Measurements from ENCODE around the gene RNF113B.

RNF113B gene

GRCh38 chr13:98189841-98190505, 12.9 kb upstream of the RNF113B start:
- Histone ChIP-seq H3K9ac (ENCODE audit: low read depth, low read length) (no peak overlapping the region), H3K27ac (ENCODE audit: low read depth, low read length) (no peak overlapping the region), H3K9me3 (ENCODE audit: insufficient read depth, low read depth, low read length) (no peaks in the 10 kb centered on the region), H3K36me3 (ENCODE audit: insufficient read depth, low read length) (no peaks in the 10 kb centered on the region), H3K4me1 (ENCODE audit: insufficient read depth, low read length) (peaks cover 18% of the 10 kb centered on the region; the same call in 1 of the 2 replicates), H3K4me3 (ENCODE audit: low read length) (no peak overlapping the region), H3K27me3 (ENCODE audit: insufficient read depth, low read length) (no peaks in the 10 kb centered on the region)
- 94% methylated on average over 2 of the region's 4 CpGs for WGBS

DNA sequence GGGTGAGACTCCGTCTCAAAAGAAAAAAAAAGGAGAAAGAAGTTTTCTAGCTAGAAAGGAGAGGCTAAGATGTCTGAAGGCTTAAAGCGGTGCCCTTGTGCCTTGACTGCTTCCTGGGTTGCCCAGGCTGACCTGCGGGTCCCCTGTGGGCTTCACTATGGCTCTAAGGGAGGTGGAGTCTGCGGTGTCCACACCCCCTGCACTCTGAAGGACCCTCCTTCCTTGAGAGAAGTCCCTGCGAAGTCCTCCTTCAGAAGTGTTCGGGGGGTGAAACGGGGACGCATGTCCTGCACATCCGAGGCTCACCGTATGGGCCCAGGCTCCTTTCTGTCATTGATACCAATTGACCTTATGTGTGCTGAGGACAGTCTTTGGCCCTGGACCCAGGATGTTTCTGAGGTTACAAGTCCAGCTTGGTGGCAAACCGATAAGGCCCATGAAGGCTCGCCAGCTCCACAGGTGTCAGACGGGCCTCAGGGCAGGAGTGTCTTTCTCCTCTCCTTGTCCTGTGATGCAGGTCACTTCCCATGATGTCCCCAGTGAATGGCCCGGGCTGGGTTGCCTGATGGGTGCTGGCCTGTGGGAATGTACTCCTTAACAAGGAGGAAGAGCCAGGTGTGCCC, 11.6 kb upstream of the RNF113B start:
- Histone ChIP-seq H3K27me3 (ENCODE audit: insufficient read depth, low read length) (no peaks in the 10 kb centered on the region), H3K4me3 (ENCODE audit: low read length) (no peak overlapping the region), H3K9ac (ENCODE audit: low read depth, low read length) (no peak overlapping the region), H3K9me3 (ENCODE audit: insufficient read depth, low read depth, low read length) (no peaks in the 10 kb centered on the region), H3K27ac (ENCODE audit: low read depth, low read length) (no peak overlapping the region), H3K4me1 (ENCODE audit: insufficient read depth, low read length) (peaks cover 16% of the 10 kb centered on the region; the same call in 1 of the 2 replicates), H3K36me3 (ENCODE audit: insufficient read depth, low read length) (no peaks in the 10 kb centered on the region)
- 93% methylated on average over 14 of the region's 14 CpGs for WGBS

DNA sequence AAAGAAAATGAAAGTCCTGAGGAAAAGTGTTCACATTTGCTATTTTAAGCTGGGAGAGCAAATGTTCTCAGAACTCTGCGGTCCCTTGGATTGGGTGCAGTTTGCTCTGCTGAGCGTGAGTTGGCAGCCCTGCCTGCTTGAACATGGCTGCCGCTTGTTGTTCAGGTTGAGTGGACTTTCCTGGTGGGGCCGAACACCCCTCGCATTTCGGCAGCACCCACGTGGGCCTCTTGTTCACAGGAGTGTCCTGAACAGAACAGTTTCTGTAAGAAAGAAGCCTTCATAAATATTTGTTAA, 10.8 kb upstream of the RNF113B start:
- no peak overlapping the region for H3K9ac ChIP-seq (ENCODE audit: low read depth, low read length)
- 95% methylated on average over 7 of the region's 7 CpGs for WGBS
- H3K27me3 ChIP-seq (ENCODE audit: insufficient read depth, low read length): no peaks in the 10 kb centered on the region
- H3K4me3 ChIP-seq (ENCODE audit: low read length): no peak overlapping the region
- H3K4me1 ChIP-seq (ENCODE audit: insufficient read depth, low read length): peaks cover 20% of the 10 kb centered on the region; the same call in 1 of the 2 replicates
- H3K9me3 ChIP-seq (ENCODE audit: insufficient read depth, low read depth, low read length): no peaks in the 10 kb centered on the region
- no peak overlapping the region for H3K27ac ChIP-seq (ENCODE audit: low read depth, low read length)
- no peaks in the 10 kb centered on the region for H3K36me3 ChIP-seq (ENCODE audit: insufficient read depth, low read length)

- Histone ChIP-seq H3K27me3 (ENCODE audit: insufficient read depth, low read length) (no peaks in the 10 kb centered on the region), H3K9ac (ENCODE audit: low read depth, low read length) (no peak overlapping the region), H3K4me1 (ENCODE audit: insufficient read depth, low read length) (peaks cover 20% of the 10 kb centered on the region; the same call in 1 of the 2 replicates), H3K9me3 (ENCODE audit: insufficient read depth, low read depth, low read length) (no peaks in the 10 kb centered on the region), H3K4me3 (ENCODE audit: low read length) (no peak overlapping the region), H3K27ac (ENCODE audit: low read depth, low read length) (no peak overlapping the region), H3K36me3 (ENCODE audit: insufficient read depth, low read length) (no peaks in the 10 kb centered on the region)
- WGBS: 83% methylated on average over 4 of the region's 4 CpGs
These were observed 10.3 kb upstream of the RNF113B start for GRCh38 chr13:98187155-98187964.

DNA sequence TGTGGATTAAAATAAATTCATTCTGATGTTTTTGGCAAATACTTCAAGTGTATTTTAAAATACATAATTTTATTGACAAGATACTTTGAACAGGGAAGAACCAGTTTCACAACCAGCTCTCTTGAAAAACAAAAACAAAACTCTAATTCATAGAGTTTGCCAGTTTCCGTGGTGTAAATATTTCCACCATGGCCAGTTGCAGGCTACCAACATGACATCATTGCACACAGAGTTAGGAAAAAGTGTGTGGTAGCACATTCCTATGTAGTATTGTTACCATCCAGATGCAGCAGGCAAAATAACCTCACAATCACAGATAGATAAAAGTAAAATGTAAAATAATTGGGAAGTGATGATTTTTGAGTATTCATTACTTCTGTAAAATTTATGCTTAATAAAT, 7.7 kb upstream of the RNF113B start:
- Histone ChIP-seq H3K9ac (ENCODE audit: low read depth, low read length) (no peak overlapping the region), H3K27me3 (ENCODE audit: insufficient read depth, low read length) (no peaks in the 10 kb centered on the region), H3K36me3 (ENCODE audit: insufficient read depth, low read length) (no peaks in the 10 kb centered on the region), H3K9me3 (ENCODE audit: insufficient read depth, low read depth, low read length) (no peaks in the 10 kb centered on the region), H3K27ac (ENCODE audit: low read depth, low read length) (no peak overlapping the region), H3K4me3 (ENCODE audit: low read length) (no peak overlapping the region), H3K4me1 (ENCODE audit: insufficient read depth, low read length) (peaks cover 15% of the 10 kb centered on the region; the same call in 1 of the 2 replicates)
- 93% methylated on average over 1 of the region's 1 CpG for WGBS

DNA sequence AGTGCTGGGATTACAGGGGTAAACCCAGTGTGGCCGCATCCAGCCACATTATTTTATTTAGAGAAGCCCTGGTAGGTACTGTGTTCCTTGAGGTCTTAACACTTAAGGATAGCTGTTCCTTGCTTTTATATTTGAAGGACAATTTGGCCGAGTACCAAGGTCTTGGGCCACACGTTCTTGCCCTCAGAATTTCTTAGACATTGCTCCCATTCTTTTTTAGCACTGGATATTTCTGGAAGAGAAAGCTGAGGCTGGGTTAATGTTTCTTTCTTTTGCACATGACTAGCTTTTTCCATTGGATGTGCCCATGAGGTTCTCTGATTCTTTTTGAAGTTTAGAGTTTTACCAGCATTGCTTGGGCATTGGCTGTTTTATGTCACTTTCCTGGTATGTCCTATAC, 5.5 kb upstream of the RNF113B start:
- H3K36me3 ChIP-seq (ENCODE audit: insufficient read depth, low read length): no peaks in the 10 kb centered on the region
- no peak overlapping the region for H3K27ac ChIP-seq (ENCODE audit: low read depth, low read length)
- WGBS: 96% methylated on average over 3 of the region's 3 CpGs
- H3K9ac ChIP-seq (ENCODE audit: low read depth, low read length): no peak overlapping the region
- no peaks in the 10 kb centered on the region for H3K27me3 ChIP-seq (ENCODE audit: insufficient read depth, low read length)
- H3K9me3 ChIP-seq (ENCODE audit: insufficient read depth, low read depth, low read length): no peaks in the 10 kb centered on the region
- peaks cover 18% of the 10 kb centered on the region; the same call in 1 of the 2 replicates for H3K4me1 ChIP-seq (ENCODE audit: insufficient read depth, low read length)
- H3K4me3 ChIP-seq (ENCODE audit: low read length): no peak overlapping the region

- 94% methylated on average over 4 of the region's 4 CpGs for WGBS
- H3K9me3 ChIP-seq (ENCODE audit: insufficient read depth, low read depth, low read length): no peaks in the 10 kb centered on the region
- H3K27me3 ChIP-seq (ENCODE audit: insufficient read depth, low read length): no peaks in the 10 kb centered on the region
- no peak overlapping the region for H3K27ac ChIP-seq (ENCODE audit: low read depth, low read length)
- no peaks in the 10 kb centered on the region for H3K36me3 ChIP-seq (ENCODE audit: insufficient read depth, low read length)
- H3K9ac ChIP-seq (ENCODE audit: low read depth, low read length): no peak overlapping the region
- H3K4me3 ChIP-seq (ENCODE audit: low read length): no peak overlapping the region
- H3K4me1 ChIP-seq (ENCODE audit: insufficient read depth, low read length): peaks cover 18% of the 10 kb centered on the region; the same call in 1 of the 2 replicates
These were observed 5.1 kb upstream of the RNF113B start for GRCh38 chr13:98182153-98182552.

DNA sequence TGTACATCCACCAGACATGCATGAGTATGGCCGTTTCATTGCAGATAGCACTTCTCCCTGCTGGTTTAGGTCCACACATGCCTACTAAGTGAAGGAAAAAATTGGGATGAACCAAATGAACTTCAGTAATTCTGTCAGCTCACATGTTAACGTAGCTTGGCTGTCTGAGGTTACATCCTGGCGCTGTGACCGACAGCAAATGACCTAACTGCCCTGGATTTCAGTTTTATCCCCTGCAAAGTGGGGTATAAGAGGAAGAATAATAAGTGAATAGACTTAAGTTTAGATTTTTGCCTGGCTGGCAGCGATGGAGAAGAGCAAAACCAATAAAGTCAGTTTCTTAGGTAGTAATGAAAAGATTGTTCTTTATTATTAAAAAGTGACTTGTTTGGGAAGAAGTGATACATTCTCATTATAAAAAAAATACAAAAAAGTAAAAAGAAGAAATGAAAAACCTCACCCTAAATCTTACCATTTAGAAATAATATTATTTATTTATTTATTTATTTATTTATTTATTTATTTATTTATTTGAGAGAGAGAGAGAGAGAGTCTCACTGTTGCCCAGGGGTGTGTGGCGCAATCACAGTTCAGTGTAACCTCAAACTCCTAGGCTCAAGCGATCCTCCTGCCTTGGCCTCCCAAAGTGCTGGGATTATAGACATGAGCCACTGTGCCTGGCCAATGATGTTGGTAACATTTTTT, 4.2 kb upstream of the RNF113B start:
- H3K27ac ChIP-seq (ENCODE audit: low read depth, low read length): no peak overlapping the region
- no peaks in the 10 kb centered on the region for H3K27me3 ChIP-seq (ENCODE audit: insufficient read depth, low read length)
- H3K9ac ChIP-seq (ENCODE audit: low read depth, low read length): no peak overlapping the region
- no peaks in the 10 kb centered on the region for H3K36me3 ChIP-seq (ENCODE audit: insufficient read depth, low read length)
- no peak overlapping the region for H3K4me3 ChIP-seq (ENCODE audit: low read length)
- H3K9me3 ChIP-seq (ENCODE audit: insufficient read depth, low read depth, low read length): no peaks in the 10 kb centered on the region
- WGBS: 92% methylated on average over 7 of the region's 7 CpGs
- H3K4me1 ChIP-seq (ENCODE audit: insufficient read depth, low read length): peaks cover 18% of the 10 kb centered on the region; the same call in 1 of the 2 replicates

GRCh38 chr13:98180092-98180491, 3.0 kb upstream of the RNF113B start:
- Histone ChIP-seq H3K36me3 (ENCODE audit: insufficient read depth, low read length) (no peaks in the 10 kb centered on the region), H3K27ac (ENCODE audit: low read depth, low read length) (no peak overlapping the region), H3K4me3 (ENCODE audit: low read length) (no peak overlapping the region), H3K9ac (ENCODE audit: low read depth, low read length) (no peak overlapping the region), H3K27me3 (ENCODE audit: insufficient read depth, low read length) (no peaks in the 10 kb centered on the region), H3K4me1 (ENCODE audit: insufficient read depth, low read length) (peaks cover 18% of the 10 kb centered on the region; the same call in 1 of the 2 replicates), H3K9me3 (ENCODE audit: insufficient read depth, low read depth, low read length) (no peaks in the 10 kb centered on the region)
- WGBS: 86% methylated on average over 3 of the region's 3 CpGs

- no peak overlapping the region for H3K27ac ChIP-seq (ENCODE audit: low read depth, low read length)
- H3K9me3 ChIP-seq (ENCODE audit: insufficient read depth, low read depth, low read length): no peaks in the 10 kb centered on the region
- no peaks in the 10 kb centered on the region for H3K36me3 ChIP-seq (ENCODE audit: insufficient read depth, low read length)
- no peak overlapping the region for H3K4me3 ChIP-seq (ENCODE audit: low read length)
- H3K4me1 ChIP-seq (ENCODE audit: insufficient read depth, low read length): peaks cover 43% of the 10 kb centered on the region
- H3K27me3 ChIP-seq (ENCODE audit: insufficient read depth, low read length): no peaks in the 10 kb centered on the region
- 94% methylated on average over 3 of the region's 3 CpGs for WGBS
- no peak overlapping the region for H3K9ac ChIP-seq (ENCODE audit: low read depth, low read length)
These were observed 1.2 kb downstream of the RNF113B start for GRCh38 chr13:98175823-98176222.

GRCh38 chr13:98175043-98175442, 2.0 kb downstream of the RNF113B start:
- Histone ChIP-seq H3K4me1 (ENCODE audit: insufficient read depth, low read length) (peaks cover 44% of the 10 kb centered on the region), H3K36me3 (ENCODE audit: insufficient read depth, low read length) (no peaks in the 10 kb centered on the region), H3K9me3 (ENCODE audit: insufficient read depth, low read depth, low read length) (no peaks in the 10 kb centered on the region), H3K9ac (ENCODE audit: low read depth, low read length) (no peak overlapping the region), H3K27me3 (ENCODE audit: insufficient read depth, low read length) (no peaks in the 10 kb centered on the region), H3K4me3 (ENCODE audit: low read length) (no peak overlapping the region), H3K27ac (ENCODE audit: low read depth, low read length) (no peak overlapping the region)
- 84% methylated on average over 3 of the region's 3 CpGs for WGBS

All from HUES64 (cell line).